NCI-H1092 treated with DMSO at 0.1 percent for 48 hours (cell line): ENCODE results near the gene YWHAB.

Experiments used
- DNase-seq: peaks from one replicate; lab custom pipeline; 2025; lab: John Stamatoyannopoulos, UW

YWHAB gene

DNA sequence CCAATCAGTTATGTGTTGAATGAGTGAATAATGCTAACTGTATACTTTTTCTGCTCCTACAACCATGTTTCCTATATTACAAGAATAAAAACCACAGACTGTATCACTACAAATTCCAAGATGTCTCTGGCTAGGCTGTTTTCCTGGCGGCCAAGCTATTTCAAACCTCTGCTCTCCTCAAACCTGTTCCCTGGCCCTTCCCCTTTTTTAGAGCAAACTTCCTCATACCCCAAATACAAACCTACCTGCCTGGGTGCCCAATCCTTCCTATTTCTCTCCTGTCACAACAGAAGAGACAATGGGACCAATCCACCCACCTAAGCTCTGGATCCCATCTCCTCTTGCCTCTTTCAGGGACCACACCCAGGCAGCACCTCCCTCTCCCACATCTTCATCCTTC is 67.2 kb downstream of the YWHAB start:
- no peak for DNase-seq

GRCh38 chr20:44954211-44954610 is 68.7 kb downstream of the YWHAB start:
- DNase-seq: no peak

- DNase-seq: no peak
Observed at GRCh38 chr20:44955270-44955669, 69.8 kb downstream of the YWHAB start.

DNA sequence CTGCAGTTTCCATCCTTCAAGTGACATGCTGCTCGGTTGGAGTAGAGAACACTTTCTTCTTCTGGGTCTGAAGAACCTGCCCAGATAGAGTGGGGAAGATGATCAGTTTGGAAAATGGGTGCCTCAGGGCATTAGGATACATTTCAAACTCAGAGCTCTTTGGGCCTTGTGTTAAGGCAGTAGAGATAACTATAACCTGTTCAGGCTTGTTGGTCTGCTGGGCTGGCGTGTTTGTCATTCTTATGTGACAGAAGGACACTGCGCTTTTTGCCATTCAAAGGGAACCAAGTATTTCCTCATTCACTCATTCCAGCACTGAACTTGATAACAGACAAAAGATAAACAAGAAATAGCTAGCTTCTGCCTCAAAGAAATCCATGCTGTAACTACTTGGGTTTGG is 70.9 kb downstream of the YWHAB start:
- DNase-seq: no peak
